NCI-H1105 (cell line): ENCODE results near the gene RHOF.
A peak's percentile ranks its signal among the peaks of the same experiment; 100 is the strongest.
"Not testable (repeated sequence)": the region's sequence is repeated elsewhere in the genome, so short reads cannot be mapped to it uniquely, and the experiment has no call there.

Experiments
- DNase-seq: peaks from one replicate; lab custom pipeline; 2025; lab: John Stamatoyannopoulos, UW

RHOF gene

DNA sequence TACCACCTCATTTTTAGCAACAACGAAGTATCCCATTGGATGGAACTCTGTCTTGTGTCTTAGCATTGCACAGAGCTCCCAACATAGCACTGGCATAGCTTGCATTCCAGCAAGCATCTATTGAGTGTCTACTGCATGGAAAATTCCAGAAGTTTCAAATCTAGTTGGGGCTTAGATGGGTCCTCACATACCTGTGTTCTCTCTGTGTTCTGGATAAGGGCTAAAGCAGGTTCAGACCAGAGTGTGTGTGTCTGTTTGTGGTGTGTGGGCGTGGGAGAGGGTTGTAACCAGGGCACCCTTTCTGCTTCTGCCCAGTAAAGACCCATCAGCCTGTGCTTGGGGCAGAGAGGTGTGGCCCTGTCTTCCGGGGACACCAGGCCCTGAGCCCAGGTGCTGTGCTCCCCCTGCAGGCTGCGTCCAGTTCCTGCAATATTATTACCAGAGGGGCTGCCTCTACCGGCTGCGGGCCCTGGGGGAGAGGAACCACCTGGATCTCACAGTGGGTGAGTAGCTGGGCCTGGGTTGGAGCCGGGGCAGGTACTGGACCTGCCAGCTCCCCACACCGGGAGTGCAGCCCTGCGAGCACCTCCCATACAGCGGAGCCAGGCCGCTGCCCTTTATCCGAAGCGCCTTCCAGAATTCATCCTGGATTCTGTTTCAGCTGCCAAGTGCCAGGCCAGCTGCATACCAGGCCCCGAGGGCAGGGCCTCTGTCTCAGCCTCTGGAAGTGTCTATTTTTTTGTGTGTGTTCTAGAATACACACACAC, 20.3 kb downstream of the RHOF start:
- peak; percentile 34 for DNase-seq

GRCh38 chr12:121770813-121771625, 22.5 kb downstream of the RHOF start:
- DNase-seq = no peak

DNA sequence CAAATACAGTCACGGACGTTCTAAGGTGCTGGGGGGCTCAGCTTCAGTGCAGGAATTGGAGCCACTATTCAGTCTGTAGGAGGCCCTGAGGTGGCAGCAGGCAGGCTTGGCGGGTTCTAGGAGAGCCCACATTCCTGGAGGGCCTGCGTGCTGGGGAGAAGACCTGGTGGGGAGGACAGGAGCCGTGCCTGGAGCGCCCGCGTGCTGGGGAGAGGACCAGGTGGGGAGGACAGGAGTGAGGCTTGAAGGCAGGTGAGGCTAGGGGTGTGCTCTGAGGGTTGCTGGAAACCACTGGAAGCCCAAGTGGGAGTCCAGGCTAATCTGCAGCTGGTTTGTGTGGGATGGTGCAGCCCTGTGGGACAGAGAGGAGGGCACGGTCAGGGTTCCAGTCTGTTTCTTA, 23.1 kb downstream of the RHOF start:
- no peak for DNase-seq

GRCh38 chr12:121769831-121770301, 23.6 kb downstream of the RHOF start:
- no peak for DNase-seq

- no peak for DNase-seq
Measured at GRCh38 chr12:121769297-121769830, 24.1 kb downstream of the RHOF start.

- no peak for DNase-seq
Measured at GRCh38 chr12:121767525-121768016, 25.9 kb downstream of the RHOF start.

- DNase-seq = no peak
Measured at GRCh38 chr12:121766290-121767039, 27.0 kb downstream of the RHOF start.

DNA sequence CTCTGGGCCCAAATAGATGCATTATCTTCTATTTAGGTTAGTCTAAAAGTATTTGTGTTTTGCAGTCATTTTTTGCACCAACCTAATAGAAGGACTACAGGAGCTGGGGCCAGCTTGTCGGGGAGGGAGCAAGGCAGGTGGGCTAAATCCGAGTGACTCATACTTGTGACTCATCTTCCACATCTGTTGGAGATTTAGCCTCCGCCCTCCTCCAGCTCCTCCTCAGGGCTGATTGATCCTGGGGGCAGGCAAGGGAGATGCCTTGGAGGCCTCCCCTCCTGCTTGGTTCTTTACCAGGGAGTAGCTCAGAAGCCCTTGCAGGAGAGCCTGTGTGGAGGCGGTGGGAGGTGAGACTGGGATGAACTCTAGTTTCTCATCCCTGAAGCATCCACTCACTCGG, 27.9 kb downstream of the RHOF start:
- DNase-seq = no peak

- DNase-seq = no peak
Measured at GRCh38 chr12:121764808-121765207, 28.7 kb downstream of the RHOF start.

- no peak for DNase-seq
Measured at GRCh38 chr12:121762269-121762668, 31.2 kb downstream of the RHOF start.

- not testable (repeated sequence) for DNase-seq
Measured at GRCh38 chr12:121758536-121758935, 35.0 kb downstream of the RHOF start.

DNA sequence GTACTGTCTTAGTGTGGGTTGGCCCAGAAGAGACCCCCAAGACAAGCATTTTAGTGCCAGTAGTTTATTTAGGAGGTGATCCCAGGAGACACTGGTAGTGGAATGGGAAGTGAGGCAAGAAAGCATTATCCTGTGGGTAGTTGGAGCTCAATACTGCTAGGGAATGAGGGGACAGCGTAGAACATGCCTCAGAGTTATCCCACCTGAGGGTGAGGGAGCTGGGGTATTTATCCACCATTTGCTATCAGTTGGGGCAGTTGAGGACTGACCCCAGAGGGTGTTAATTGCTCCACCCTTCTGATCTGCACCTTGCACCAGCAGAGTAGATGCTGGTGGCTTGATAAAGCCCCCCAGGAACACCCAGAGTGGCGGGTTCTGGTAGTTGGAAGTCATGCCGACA, 37.9 kb downstream of the RHOF start:
- DNase-seq = no peak

GRCh38 chr12:121754836-121755235, 38.7 kb downstream of the RHOF start:
- DNase-seq = no peak

DNA sequence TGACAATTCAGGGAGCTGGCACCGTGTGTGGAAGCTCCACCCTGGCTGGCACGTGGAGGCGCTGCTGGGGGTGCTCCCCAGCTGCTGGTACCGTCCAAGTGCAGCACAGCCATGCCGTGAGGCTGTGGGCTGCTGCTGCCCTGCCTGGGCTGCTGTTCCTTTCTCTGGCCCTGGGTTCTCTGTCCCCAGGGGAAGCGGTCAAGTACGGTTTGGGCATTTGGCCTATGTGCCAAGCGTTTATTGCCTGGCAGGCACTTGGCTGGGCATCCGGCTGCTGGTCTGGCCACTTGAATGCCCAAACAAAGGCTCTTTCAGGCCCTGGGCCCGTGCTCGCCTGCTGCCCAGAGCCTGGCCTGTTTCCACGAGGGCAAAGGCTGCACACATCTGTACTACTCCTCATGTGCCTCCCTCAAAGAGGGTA, 39.6 kb downstream of the RHOF start:
- no peak for DNase-seq

- no peak for DNase-seq
Measured at GRCh38 chr12:121751749-121752351, 41.6 kb downstream of the RHOF start.

- DNase-seq = no peak
Measured at GRCh38 chr12:121751034-121751433, 42.5 kb downstream of the RHOF start.

- DNase-seq = no peak
Measured at GRCh38 chr12:121750507-121750955, 43.0 kb downstream of the RHOF start.

GRCh38 chr12:121749267-121749666, 44.2 kb downstream of the RHOF start:
- DNase-seq = no peak

GRCh38 chr12:121748571-121749265, 44.8 kb downstream of the RHOF start:
- DNase-seq = no peak

DNA sequence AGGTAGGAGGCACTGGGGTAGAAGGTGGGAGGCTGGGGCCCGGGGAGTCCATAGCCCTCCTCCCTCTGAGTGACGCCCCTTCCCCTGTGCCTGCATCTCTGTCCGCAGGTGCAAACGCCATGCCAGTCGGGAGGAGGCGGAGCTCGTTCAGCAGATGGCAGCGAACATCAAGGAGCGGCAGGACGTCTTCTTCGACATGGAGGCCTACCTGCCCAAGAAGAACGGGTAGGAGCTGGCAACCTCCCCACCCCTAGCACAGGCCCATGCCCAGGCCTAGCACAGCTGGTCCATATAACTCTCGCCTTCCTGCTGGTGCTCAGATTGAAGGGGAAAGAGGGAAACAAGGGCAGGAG, 45.3 kb downstream of the RHOF start:
- DNase-seq = no peak

DNA sequence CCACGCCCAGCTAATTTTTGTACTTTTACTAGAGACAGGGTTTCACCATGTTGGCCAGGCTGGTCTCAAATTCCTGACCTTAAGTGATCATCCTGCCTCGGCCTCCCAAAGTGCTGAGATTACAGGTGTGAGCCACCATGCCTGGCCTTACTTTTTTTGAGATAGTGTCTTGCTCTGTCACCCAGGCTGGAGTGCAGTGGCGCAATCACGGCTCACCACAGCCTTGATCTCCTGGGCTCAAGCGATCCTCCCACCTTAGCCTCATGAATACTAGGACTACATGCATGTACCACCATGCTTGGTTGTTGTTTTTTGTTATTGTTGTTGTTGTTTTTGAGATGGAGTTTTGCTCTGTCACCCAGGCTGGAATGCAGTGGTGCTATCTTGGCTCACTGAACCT, 47.9 kb downstream of the RHOF start:
- DNase-seq = not testable (repeated sequence)
